LNCaP clone FGC (cell line): ENCODE measurements around the gene GALNT14.

Source experiments
- DNase-seq: peaks from one replicate; pipeline ENCODE4 v3.0.0-alpha.2; 2011; ENCODE audit warnings: low read depth
- H3K4me3 ChIP-seq: 2 replicates; pipeline ENCODE4 v1.5.1; 2011; ENCODE audit warnings: mild to moderate bottlenecking, low read depth, low read length, control low read depth
- TF ChIP-seq, protein P1 (sequence below): IDR thresholded peaks from 2 replicates; pipeline ENCODE4 v1.5.1; 2012; ENCODE audit warnings: mild to moderate bottlenecking; ENCODE audit not compliant: control insufficient read depth, insufficient read depth; ENCODE audit errors: extremely low read depth

The GALNT14 gene

DNA sequence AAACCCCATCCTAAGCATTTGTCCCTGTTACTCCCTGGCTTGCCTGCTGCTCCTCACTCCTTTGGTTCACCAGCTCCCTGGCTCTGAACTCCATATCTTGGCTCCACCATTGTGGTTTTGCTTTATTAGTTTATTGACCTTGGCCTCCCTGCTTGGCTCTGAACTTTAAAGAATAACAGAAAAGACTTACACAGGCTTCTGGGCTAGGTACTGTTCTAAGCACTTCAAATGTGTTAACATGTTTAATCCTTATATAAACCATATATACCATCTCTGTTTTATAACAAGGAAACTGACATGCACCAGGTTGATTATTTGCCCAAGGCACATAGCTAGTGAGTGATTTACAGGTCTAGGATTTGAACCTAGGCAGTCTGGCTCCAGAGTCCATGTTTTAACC lies 181.2 kb downstream of the GALNT14 start:
- TF ChIP-seq, protein P1, sequence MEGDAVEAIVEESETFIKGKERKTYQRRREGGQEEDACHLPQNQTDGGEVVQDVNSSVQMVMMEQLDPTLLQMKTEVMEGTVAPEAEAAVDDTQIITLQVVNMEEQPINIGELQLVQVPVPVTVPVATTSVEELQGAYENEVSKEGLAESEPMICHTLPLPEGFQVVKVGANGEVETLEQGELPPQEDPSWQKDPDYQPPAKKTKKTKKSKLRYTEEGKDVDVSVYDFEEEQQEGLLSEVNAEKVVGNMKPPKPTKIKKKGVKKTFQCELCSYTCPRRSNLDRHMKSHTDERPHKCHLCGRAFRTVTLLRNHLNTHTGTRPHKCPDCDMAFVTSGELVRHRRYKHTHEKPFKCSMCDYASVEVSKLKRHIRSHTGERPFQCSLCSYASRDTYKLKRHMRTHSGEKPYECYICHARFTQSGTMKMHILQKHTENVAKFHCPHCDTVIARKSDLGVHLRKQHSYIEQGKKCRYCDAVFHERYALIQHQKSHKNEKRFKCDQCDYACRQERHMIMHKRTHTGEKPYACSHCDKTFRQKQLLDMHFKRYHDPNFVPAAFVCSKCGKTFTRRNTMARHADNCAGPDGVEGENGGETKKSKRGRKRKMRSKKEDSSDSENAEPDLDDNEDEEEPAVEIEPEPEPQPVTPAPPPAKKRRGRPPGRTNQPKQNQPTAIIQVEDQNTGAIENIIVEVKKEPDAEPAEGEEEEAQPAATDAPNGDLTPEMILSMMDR: no peak
- DNase-seq: peak; percentile 67
- no peak overlapping the region for H3K4me3 ChIP-seq

DNA sequence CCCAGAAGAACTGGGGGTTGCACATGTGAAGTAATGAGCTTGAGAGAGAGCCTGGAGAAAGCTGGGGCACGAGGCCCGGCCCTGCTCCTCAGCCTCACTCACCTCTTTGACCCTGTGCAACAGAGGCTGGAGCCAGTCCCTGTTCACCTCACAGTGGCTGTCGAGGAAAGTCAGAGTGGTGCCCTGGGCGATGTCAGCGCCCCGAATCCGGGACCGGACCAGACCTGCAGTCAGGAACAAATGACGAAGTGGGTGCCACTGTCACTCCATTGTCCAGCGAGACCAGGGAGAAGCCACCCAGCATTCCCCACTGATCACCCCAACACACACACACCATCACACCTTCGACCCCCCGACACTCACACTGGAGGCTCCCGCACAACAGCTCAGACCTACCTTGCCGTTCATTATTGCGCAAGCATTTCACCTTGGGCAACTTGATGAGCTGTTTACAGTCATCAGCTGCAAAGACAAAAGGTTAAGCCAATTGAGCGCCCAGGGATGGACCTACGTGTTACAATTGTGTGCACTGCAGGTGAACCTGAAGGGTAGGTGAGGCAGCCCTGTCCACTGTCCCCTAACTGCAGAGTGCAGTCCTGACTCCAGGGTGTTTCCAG lies 182.6 kb downstream of the GALNT14 start:
- TF ChIP-seq, protein P1: no peak
- H3K4me3 ChIP-seq: no peak overlapping the region
- no peak for DNase-seq

DNA sequence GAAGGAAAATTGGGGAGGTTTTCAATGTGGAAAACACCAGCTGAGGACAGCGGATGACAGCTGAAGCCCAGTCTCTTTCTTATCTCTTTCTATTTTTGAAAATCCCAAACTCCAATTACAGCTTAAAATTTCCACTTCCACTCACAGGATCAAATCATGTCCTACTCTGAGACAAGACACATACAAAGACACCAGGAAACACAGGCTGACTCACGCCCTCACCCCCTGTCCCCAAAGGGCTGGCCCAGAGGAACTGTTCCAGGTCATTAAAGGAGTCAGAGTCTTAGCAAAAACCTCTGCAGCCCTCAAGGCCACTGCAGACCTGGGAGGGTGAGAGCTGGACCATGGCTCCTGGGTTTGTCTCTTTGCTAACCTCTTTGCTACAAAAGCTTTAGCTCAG lies 187.9 kb downstream of the GALNT14 start:
- H3K4me3 ChIP-seq: no peak overlapping the region
- TF ChIP-seq, protein P1: no peak
- no peak for DNase-seq

DNA sequence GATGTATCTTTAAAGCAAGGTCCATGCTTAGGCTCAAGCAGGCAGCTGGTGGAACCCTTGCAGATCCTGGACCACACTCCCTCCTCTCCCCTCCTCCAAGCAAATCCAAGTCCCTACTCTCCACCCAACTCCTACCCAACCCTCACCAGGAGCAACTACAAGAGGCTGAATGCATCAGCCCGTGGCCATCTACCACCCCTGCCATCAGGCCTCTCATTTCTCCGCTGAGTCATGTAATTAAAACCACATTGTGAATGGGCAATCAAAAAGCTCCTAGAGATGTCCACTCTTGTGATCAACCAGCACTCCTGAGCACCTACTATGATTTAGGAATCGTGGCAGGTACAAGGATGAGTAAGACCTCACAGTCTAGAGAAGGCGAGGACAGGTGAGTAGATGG lies 188.8 kb downstream of the GALNT14 start:
- DNase-seq: no peak
- TF ChIP-seq, protein P1: no peak
- no peak overlapping the region for H3K4me3 ChIP-seq

DNA sequence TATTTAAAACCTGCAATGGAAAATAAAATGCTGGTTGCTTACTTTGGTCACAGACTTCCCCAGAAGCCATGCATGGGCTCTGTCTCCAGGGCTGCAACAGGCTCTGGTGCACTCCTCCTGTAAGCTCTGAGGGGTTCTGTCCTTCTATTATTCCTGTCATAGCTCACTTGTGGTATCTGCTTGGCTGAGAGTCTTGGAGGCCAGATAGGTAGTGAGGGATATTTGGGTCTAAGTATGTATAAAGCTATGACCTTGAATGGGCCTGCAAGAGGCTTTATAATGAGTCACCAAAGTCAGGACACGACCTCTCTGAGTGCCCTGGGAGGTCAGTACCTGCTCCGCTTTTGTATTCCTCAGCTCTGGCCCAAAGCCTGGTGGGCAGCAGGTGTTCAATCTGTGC lies 189.4 kb downstream of the GALNT14 start:
- no peak for DNase-seq
- TF ChIP-seq, protein P1: no peak
- H3K4me3 ChIP-seq: no peak overlapping the region

DNA sequence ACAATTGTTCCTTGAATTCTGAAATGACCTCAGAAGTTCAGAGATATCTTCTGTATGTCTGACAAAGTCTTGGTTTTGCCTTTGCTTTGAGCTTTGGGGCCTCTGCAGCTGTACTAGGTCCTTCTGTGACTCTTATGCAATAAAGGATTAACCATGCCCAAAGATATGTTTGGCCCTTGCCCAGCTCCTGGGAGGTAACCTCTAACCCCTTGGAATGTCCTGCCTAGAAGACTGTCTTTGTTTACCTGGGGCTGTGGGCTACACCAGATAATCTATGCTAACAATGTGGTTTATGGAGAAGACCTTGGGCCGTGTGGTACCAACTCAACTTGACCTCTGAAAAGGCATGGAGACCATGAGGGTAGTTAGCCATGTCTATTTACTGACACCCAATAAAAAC lies 190.1 kb downstream of the GALNT14 start:
- TF ChIP-seq, protein P1: no peak
- no peak for DNase-seq

DNA sequence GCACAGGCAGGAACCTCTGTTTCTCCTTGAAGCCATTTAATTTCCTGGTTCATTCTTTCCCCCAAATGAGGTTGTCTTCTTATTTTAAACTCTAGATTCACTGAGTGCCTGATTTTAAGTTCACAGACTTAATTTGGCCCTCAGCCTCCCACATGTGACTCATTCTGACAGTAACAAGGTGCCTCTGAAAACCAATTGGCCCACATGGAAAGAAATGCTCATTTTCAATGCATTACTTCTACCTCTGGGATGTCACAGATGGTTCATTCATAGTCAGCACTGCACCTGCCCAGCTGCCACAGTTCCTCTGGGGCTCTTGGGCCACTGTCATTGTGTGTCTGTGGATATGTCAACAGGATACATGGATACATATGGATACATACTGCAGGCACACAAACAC lies 190.6 kb downstream of the GALNT14 start:
- H3K4me3 ChIP-seq: no peak overlapping the region
- DNase-seq: no peak
- TF ChIP-seq, protein P1: no peak

More for the DNA sequence above, 190.1 kb downstream of the GALNT14 start:
- H3K4me3 ChIP-seq: no peak overlapping the region
